GM12801 (cell line): Measurements from ENCODE around the gene LACTB.

Source experiments
- TF ChIP-seq, protein P1 (sequence below): IDR thresholded peaks from one replicate; pipeline ENCODE4 v1.5.1; 2011; ENCODE audit warnings: control low read depth; ENCODE audit not compliant: insufficient read length; ENCODE audit errors: extremely low read depth

Gene LACTB

DNA sequence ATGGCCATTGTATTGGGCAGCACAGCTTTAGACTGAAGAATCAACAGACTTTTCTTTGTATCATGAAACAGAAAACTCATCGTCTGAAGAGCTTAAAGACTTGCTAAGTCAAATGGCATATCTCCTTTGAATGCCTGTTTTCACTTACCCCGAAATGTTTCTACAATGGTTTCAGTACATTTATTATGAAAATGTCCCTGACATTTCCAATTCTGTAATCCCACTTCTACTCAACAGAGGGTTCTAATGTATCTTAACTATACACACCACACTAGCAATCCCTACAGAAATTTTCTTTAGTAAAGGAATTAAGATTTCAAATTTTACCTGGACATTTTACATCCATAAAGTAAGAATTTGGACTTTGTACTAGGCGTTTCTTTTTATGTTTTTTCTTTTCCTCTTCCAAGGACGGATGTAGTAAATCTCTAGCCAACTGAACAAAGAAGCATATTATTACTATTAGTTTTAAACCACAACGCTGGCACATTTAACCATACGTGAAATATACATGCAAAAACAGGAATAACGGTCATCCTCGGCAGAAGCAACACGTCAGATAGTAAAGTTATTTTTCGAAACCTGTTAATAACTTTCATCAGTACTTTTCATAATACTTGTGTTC, 34.5 kb downstream of the LACTB start:
- TF ChIP-seq, protein P1, sequence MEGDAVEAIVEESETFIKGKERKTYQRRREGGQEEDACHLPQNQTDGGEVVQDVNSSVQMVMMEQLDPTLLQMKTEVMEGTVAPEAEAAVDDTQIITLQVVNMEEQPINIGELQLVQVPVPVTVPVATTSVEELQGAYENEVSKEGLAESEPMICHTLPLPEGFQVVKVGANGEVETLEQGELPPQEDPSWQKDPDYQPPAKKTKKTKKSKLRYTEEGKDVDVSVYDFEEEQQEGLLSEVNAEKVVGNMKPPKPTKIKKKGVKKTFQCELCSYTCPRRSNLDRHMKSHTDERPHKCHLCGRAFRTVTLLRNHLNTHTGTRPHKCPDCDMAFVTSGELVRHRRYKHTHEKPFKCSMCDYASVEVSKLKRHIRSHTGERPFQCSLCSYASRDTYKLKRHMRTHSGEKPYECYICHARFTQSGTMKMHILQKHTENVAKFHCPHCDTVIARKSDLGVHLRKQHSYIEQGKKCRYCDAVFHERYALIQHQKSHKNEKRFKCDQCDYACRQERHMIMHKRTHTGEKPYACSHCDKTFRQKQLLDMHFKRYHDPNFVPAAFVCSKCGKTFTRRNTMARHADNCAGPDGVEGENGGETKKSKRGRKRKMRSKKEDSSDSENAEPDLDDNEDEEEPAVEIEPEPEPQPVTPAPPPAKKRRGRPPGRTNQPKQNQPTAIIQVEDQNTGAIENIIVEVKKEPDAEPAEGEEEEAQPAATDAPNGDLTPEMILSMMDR: no peak

DNA sequence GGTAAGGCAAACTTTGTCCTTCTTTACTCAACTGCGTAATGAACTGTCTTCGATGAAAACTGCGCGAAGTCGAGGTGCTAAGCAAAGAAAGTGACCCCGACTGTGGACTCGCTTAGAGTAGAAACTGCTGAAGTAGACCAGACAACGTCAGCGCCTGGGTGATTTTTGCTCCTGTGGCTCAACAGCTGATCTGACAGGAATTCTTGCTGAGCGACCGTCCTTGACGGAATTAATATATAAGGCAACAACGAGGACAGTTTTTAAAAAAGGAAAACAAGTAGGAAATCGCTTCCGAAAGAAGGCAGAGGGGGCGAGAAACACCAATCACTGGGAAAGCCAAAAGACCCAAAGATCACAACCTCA, 35.1 kb downstream of the LACTB start:
- TF ChIP-seq, protein P1: no peak

DNA sequence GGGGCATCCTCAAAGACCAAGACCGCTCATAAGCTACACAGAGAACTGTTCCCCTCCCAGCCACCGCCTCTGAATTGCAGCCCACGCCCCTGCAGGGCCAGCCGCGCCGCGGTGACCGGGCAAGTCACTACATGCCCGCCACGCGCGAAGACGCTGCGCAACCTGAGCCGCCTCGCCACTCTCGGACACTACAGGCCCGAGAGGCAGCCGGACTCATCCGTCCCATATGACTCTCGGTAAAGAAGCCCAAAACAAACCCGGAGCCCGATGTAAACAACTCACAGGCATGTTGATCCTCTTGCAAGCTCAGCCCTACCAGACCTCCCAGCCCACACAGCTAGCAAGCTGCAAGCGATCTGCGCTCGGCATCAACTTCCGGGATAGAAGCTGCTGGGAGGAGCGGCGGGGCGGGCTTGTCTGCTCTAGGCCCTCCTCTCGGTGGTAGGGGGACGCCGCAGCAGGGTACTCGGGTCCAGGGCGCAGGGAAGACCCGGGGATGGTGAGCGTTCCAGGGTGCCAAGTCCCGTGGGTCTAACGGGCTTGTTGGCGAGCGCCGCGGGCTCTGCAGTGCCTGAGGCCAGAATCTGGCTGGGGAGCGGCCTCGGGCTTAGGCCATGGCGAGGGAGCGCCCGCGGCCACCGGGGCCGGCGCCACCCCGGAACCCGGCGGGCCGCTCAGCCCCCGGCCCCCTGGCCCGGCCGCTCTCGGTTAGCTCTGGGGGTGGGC, 35.6 kb downstream of the LACTB start, which contains the start of gene RPS27L:
Gene RPS27L, minus strand, starts transcription at position 360 of the 726 bp plus-strand sequence. Its CDS starts 72 bp downstream, at position 288.
- TF ChIP-seq, protein P1: no peak

DNA sequence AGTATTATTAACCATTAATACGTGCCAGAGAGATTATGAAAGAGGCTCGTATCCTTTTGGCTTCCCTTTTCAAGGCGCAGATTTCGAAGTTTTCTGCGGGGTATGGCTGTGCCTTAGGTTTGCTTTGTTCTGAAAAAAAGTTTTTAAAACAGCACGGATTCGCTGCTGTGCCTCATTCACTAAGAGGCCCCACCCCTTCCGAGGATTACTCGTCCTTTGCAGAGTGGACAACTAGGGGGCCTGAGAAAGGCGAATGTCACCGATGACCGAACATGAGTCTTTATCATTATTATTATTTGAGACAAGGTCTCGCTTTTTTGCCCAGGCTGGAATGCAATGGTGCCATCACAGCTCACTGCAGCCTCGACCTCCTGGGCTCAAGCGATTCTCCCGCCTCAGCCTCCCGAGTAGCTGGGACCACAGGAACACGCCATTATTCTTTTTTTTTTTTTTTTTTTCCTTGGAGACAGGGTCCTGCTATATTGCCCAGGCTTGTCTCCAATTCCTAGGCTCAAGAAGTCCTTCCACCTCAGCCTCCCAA, 36.3 kb downstream of the LACTB start:
- TF ChIP-seq, protein P1: no peak

DNA sequence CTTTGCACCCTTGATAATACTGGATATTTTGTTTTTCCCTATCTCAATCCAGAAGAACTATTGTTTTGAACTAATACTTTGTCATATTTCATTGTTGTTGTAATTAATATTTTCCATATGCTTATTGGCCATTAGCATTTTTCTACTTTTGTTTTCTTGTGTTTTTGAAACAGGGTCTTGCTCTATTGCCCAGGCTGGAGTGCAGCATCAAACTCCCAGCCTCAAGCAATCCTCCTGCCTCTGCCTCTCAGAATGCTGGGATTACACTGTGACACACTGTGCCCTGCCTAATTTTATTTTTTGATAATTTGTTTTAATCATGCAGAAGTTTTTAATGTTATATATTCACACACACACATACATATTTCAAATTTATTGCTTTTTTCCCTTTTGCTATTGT, 39.0 kb downstream of the LACTB start:
- TF ChIP-seq, protein P1: no peak

DNA sequence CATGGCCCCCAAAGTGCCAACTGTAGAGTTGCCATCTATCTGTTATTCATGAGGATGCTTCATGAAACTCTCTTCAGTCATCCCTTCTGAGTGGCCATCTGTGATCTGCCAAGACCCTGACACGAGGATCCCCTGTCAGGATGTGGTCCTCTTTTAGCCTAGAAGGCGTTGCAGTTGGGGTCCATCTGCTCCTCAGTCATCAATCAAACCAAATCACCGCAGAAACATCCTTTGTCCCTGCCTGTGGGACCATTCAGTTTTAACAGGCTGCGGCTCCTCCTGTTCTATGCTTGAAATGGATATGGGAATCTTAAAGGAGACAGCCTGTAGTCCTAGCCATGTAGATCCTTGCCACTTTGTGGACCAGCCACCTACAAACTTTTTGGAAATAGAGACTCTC, 41.6 kb downstream of the LACTB start:
- TF ChIP-seq, protein P1: no peak

DNA sequence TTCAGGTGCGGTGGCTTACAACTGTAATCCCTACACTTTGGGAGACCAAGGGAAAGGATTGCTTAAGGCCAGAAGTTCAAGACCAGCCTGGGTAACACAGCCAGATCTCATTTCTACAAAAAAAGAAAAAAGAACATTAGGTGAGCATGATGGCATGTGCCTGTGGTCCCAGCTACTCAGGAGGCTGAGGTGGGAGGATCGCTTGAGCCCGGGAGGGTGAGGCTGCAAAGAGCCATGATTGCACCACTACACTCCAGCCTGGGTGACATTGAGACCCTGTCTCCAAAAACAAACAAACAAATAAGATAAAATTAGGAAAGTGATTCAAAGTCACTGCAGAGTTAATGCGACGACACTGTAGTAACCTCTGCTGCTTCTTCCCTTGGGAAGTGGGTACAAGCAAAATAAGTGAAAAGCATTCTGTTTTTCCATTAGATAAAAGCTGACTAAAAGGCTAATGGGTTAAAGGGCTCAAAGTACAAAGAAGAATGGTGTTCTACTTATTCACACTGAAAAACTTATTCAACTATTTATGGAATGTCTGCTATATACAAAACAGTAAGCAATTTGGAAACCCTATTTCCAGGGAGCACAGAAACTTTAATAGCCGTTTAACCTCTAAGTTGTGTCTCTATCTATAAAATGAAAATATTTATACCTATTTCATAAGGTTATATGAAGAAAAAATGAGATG, 43.7 kb downstream of the LACTB start:
- TF ChIP-seq, protein P1: no peak
